DOHH2 (cell line): ENCODE measurements around the gene PSAP.

ENCODE experiments used
- EZH2phosphoT487 ChIP-seq: fragments of 200-600 bp; sonication (generic); IDR thresholded peaks from 2 replicates; pipeline ENCODE4 v1.6.1; 2017; ENCODE audit warnings: borderline replicate concordance, mild to moderate bottlenecking, antibody characterized with exemption, low read length, moderate library complexity, mixed read lengths
- TF ChIP-seq, protein P1 (sequence below): fragments of 200-600 bp; sonication (generic); IDR thresholded peaks from one replicate; pipeline ENCODE4 v1.5.1; 2014; ENCODE audit warnings: antibody characterized with exemption, mild to moderate bottlenecking, low read depth, low read length; ENCODE audit not compliant: poor library complexity, severe bottlenecking

- TF ChIP-seq, protein P1, sequence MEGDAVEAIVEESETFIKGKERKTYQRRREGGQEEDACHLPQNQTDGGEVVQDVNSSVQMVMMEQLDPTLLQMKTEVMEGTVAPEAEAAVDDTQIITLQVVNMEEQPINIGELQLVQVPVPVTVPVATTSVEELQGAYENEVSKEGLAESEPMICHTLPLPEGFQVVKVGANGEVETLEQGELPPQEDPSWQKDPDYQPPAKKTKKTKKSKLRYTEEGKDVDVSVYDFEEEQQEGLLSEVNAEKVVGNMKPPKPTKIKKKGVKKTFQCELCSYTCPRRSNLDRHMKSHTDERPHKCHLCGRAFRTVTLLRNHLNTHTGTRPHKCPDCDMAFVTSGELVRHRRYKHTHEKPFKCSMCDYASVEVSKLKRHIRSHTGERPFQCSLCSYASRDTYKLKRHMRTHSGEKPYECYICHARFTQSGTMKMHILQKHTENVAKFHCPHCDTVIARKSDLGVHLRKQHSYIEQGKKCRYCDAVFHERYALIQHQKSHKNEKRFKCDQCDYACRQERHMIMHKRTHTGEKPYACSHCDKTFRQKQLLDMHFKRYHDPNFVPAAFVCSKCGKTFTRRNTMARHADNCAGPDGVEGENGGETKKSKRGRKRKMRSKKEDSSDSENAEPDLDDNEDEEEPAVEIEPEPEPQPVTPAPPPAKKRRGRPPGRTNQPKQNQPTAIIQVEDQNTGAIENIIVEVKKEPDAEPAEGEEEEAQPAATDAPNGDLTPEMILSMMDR: no peak
- TF ChIP-seq EZH2phosphoT487: no peak
Measured at GRCh38 chr10:71829896-71830295, 21.2 kb downstream of the PSAP start.
